Activated CD4-positive, CD25-positive, alpha-beta regulatory T cell treated with anti-CD3 and anti-CD28 coated beads, Interleukin-2, amount 50 U/mL, for 24 hours (primary cell): ENCODE data around the gene CDCP1.
A peak's percentile ranks its signal among the peaks of the same experiment; 100 is the strongest.

Source experiments
- ATAC-seq, 2 donors: fragments of 150-1000 bp; cut with Tn5 transposase; one replicate each; pipeline ENCODE4 v1.10.0; 2021; ENCODE audit warnings: mild to moderate bottlenecking in 1 of 2, moderate library complexity in 1 of 2

CDCP1 gene

DNA sequence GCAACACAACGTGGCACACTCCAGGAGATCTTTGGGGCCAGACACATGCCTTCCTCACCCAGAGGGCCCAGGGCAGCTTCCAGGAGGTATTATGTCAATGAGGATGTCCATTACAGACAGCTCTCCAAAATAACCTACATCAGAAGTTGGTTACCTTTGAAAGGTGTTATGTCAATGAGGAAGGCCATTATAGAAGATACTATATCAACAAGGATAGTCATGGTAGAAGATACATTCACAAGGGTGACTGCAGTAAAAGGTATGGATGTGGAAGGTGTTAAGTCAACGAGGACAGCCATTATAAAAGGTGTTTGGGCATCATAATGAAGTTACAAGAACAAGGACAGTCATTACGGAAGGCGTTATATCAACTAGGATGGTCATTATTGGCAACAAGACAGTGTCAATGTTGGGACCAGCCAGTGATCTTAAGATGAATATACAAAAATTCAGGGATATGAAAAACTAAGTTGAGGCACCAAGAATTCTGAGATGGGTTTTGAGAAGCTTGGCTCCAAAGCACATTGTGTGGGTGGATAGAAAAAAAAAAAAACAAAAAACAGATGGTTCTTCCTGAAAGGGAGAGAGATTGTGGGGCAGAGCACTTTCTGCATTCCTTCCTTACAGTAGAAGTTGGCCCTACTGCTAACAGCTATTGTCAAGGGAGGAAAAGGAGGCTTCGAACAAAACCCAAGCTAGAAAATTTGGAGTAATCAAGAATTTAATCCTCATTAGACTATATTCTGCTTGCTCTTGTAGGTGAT lies 11.2 kb downstream of the CDCP1 start:
- no peak for ATAC-seq

- ATAC-seq: no peak
Observed at GRCh38 chr3:45132568-45133211, 13.5 kb downstream of the CDCP1 start.

DNA sequence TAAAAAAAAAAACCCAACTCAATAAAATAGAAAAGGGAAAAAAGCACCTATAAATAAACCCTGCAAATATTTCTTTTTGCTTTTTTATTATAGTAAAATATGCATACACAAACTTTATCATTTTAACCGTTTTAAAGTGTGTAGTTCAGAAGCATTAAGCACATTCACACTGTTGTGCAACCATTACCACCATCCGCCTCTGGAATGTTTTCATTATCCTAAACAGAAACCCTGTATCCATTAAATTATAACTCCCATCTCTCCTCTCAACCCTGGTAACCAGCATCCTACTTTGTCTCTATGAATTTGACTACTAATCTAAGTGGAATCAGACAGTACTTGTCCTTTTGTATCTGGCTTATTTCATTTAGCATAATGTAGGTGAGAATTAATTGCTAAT lies 15.0 kb downstream of the CDCP1 start:
- no peak for ATAC-seq

GRCh38 chr3:45130476-45130875 lies 15.7 kb downstream of the CDCP1 start:
- ATAC-seq: no peak

- no peak for ATAC-seq
Observed at GRCh38 chr3:45128950-45129349, 17.2 kb downstream of the CDCP1 start.

GRCh38 chr3:45127130-45127822 lies 18.9 kb downstream of the CDCP1 start:
- no peak for ATAC-seq

- ATAC-seq: no peak
Observed at GRCh38 chr3:45126730-45127129, 19.4 kb downstream of the CDCP1 start.

DNA sequence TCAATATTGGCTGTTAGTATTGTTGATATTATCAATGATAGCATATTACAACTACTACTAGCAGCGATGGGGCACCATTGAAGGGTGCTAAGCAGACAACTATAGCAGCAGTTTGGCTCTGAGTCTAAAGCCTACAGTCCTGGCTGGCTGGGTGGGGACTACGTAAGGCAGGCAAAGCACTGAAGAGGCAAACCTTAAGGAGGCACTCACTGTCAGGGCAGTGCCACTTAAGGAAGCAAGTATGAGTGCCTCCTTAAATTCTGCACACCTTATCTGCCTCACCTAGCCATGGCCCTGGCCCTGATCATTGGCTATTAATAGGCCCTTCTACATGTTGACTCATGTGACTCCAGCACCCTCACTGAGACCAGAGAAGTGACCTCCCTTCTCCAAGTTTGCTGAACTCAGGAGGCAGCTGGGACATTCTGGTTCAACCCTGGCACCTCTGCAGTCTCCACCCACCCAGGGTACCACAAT lies 20.6 kb downstream of the CDCP1 start:
- ATAC-seq: no peak

- no peak for ATAC-seq
Observed at GRCh38 chr3:45124956-45125355, 21.2 kb downstream of the CDCP1 start.

- ATAC-seq: no peak
Observed at GRCh38 chr3:45124352-45124751, 21.8 kb downstream of the CDCP1 start.

- no peak for ATAC-seq
Observed at GRCh38 chr3:45123581-45124269, 22.5 kb downstream of the CDCP1 start.

DNA sequence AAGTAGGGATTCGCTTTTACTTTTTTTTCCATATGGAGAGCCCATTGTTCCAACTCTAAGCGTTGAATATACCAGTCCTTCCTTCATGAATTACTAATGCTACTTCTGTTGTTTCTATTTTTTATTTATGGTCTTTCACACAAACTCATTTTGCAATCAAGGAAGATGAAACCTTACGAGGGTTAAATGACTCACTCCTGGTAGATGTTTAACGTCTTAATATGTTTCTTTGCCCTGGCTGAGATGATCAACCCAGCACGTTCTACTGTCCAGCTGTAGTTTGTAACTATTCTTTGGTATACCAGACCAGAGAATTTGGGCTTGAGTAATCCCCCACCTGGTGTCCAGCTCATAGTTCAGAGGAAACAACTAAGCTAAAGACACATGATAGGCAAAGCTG lies 23.1 kb downstream of the CDCP1 start:
- ATAC-seq: no peak

GRCh38 chr3:45120359-45121158 lies 25.6 kb downstream of the CDCP1 start:
- no peak for ATAC-seq

- no peak for ATAC-seq
Observed at GRCh38 chr3:45119824-45120358, 26.3 kb downstream of the CDCP1 start.

DNA sequence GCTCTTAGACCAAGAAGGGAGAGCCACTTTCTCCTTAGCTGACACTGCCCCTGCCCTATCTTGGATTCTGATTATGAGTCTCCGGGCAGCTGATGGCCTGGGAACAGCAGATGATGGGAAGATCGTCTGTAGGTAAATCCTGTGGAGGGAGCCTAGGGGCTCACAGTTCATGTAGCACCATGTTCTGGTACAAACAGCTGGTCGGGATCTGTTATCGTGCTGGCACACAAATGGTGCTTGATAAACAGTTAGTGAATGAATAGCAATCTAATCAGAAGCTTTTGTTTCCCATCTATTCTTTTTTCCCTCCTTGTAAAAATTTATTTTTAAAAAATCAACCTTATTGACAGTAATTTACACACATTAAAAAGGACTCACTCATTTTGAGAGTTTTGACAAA lies 26.8 kb downstream of the CDCP1 start:
- no peak for ATAC-seq

- no peak for ATAC-seq
Observed at GRCh38 chr3:45118615-45119071, 27.5 kb downstream of the CDCP1 start.

GRCh38 chr3:45116350-45116749 lies 29.8 kb downstream of the CDCP1 start:
- no peak for ATAC-seq

GRCh38 chr3:45113625-45114050 lies 32.5 kb downstream of the CDCP1 start:
- peak; percentile 45 to 64 for ATAC-seq

GRCh38 chr3:45112939-45113338 lies 33.2 kb downstream of the CDCP1 start:
- ATAC-seq: no peak

GRCh38 chr3:45110509-45110833 lies 35.7 kb downstream of the CDCP1 start:
- ATAC-seq: no peak

- ATAC-seq: peak in 1 of 2 donors; percentile 46
Observed at GRCh38 chr3:45109771-45110508, 36.2 kb downstream of the CDCP1 start.
